ENCODE results near the gene PARP15. TPM values are rescaled to one million over a fixed set of nuclear protein-coding genes. Genes with fewer than 3 reads are reported as not detected.

Gene PARP15
- total and polyA plus RNA-seq, 2 of the 4 experiments (the other 2 are of a cell fraction) = 0.10 TPM; not detected in 1

DNA sequence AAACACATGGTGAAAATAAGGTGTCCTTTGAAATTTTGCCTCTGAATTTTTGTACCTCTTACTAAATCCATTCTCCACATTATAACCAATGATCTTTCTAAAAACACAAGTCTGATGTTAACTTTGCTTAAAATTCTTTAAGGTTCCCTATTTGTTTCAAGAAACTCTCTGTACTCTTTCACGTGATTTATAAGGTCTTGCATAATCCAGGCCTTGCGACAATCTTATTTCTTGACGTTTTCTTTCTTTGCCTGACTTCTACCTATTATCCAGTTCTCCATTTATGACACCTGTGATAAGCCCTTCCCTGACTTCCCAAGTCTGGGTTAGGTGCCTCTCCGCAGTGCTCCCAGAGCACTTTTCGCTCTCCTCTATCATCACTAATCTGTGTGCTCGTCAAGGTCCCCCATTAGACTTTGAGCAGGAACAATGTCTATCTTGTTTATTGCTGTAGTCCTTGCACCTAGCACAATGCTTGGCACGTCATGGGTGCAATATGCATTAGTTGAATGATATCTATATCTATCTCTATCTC lies 38.4 kb upstream of the PARP15 start:
- H3K79me1 ChIP-seq (ENCODE audit: low read depth in 1 of 2, low read length in 2 of 2) = no peaks in the 10 kb centered on the region
- no TSS peak for BruUV-seq (replicated peaks)
- no peak overlapping the region for H2BK5ac ChIP-seq (ENCODE audit: low read depth, low read length, poor library complexity, severe bottlenecking)
- DNase-seq (no peak), ATAC-seq (ENCODE audit: low read depth) (no peak)
- no peak overlapping the region for H3K4me3 ChIP-seq (ENCODE audit: insufficient read depth, low read depth, low read length)
- H2BK15ac ChIP-seq (ENCODE audit: low read depth, low read length) = no peak overlapping the region
- intact Hi-C loops (cut with micrococcal nuclease) (no loop called here), dilution Hi-C loops (cut with HindIII; ENCODE audit: low sequenced_read_pairs, unreplicated experiment) (no loop called here), in situ Hi-C loops (cut with MboI; ENCODE audit: low sequenced_read_pairs) (no loop called here)
- TF ChIP-seq, protein P1, sequence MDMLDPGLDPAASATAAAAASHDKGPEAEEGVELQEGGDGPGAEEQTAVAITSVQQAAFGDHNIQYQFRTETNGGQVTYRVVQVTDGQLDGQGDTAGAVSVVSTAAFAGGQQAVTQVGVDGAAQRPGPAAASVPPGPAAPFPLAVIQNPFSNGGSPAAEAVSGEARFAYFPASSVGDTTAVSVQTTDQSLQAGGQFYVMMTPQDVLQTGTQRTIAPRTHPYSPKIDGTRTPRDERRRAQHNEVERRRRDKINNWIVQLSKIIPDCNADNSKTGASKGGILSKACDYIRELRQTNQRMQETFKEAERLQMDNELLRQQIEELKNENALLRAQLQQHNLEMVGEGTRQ (IDR thresholded peaks at IDR 0.05; ENCODE audit: low read depth, low read length) = no peak
- TF ChIP-seq FOS (IDR thresholded peaks at IDR 0.05; ENCODE audit: low read depth, low read length) (no peak), RAD21 (IDR thresholded peaks at IDR 0.05; ENCODE audit: low read length) (no peak), RFX5 (IDR thresholded peaks at IDR 0.05; ENCODE audit: low read depth, low read length) (no peak), CHD1 (IDR thresholded peaks at IDR 0.05; ENCODE audit: low read depth, low read length) (no peak), NFE2L2 (IDR thresholded peaks at IDR 0.05; ENCODE audit: low read depth, low read length) (no peak), MAFK (IDR thresholded peaks at IDR 0.05; ENCODE audit: low read depth, low read length) (no peak), POLR2A (IDR thresholded peaks at IDR 0.05; ENCODE audit: low read depth, low read length) (no peak), MXI1 (IDR thresholded peaks at IDR 0.05; ENCODE audit: borderline replicate concordance, low read depth, low read length) (no peak), RCOR1 (IDR thresholded peaks at IDR 0.05; ENCODE audit: insufficient replicate concordance, low read length) (no peak), CEBPB (IDR thresholded peaks at IDR 0.05; ENCODE audit: low read depth, low read length) (no peak), MAZ (IDR thresholded peaks at IDR 0.05; ENCODE audit: borderline replicate concordance, low read depth, low read length) (no peak), BHLHE40 (IDR thresholded peaks at IDR 0.05; ENCODE audit: low read depth, low read length) (no peak), SMC3 (IDR thresholded peaks at IDR 0.05; ENCODE audit: low read depth, low read length) (no peak)
- TF ChIP-seq, protein P2, sequence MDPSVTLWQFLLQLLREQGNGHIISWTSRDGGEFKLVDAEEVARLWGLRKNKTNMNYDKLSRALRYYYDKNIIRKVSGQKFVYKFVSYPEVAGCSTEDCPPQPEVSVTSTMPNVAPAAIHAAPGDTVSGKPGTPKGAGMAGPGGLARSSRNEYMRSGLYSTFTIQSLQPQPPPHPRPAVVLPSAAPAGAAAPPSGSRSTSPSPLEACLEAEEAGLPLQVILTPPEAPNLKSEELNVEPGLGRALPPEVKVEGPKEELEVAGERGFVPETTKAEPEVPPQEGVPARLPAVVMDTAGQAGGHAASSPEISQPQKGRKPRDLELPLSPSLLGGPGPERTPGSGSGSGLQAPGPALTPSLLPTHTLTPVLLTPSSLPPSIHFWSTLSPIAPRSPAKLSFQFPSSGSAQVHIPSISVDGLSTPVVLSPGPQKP (IDR thresholded peaks at IDR 0.05; ENCODE audit: borderline replicate concordance, low read depth, low read length) = no peak
- TF ChIP-seq, protein P3, sequence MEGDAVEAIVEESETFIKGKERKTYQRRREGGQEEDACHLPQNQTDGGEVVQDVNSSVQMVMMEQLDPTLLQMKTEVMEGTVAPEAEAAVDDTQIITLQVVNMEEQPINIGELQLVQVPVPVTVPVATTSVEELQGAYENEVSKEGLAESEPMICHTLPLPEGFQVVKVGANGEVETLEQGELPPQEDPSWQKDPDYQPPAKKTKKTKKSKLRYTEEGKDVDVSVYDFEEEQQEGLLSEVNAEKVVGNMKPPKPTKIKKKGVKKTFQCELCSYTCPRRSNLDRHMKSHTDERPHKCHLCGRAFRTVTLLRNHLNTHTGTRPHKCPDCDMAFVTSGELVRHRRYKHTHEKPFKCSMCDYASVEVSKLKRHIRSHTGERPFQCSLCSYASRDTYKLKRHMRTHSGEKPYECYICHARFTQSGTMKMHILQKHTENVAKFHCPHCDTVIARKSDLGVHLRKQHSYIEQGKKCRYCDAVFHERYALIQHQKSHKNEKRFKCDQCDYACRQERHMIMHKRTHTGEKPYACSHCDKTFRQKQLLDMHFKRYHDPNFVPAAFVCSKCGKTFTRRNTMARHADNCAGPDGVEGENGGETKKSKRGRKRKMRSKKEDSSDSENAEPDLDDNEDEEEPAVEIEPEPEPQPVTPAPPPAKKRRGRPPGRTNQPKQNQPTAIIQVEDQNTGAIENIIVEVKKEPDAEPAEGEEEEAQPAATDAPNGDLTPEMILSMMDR (conservative IDR thresholded peaks at IDR 0.05; ENCODE audit: low read depth, low read length) = no peak
- peaks cover 4% of the 10 kb centered on the region for H3K36me3 ChIP-seq (ENCODE audit: control insufficient read depth, insufficient read depth, low read length)
- H3K56ac ChIP-seq (ENCODE audit: extremely low read depth, insufficient read depth, low read length) = no peak overlapping the region
- POLR2A ChIA-PET (ENCODE audit: unreplicated experiment) = no interaction called here
- H3K23ac ChIP-seq (ENCODE audit: low read depth, low read length) = no peak overlapping the region
- H3K9me3 ChIP-seq (ENCODE audit: control insufficient read depth, insufficient read depth, low read length) = no peaks in the 10 kb centered on the region
- no peak overlapping the region for H3K9ac ChIP-seq (ENCODE audit: low read depth, low read length)
- no peak overlapping the region for H4K5ac ChIP-seq (ENCODE audit: low read depth, low read length)
- no peak overlapping the region for H3K27ac ChIP-seq (ENCODE audit: insufficient read depth, low read length)
- H3K4me1 ChIP-seq (ENCODE audit: control insufficient read depth, insufficient read depth, low read length) = no peaks in the 10 kb centered on the region
- H2AK9ac ChIP-seq (replicated peaks; ENCODE audit: low read depth, low read length, poor library complexity) = no peak overlapping the region
- no peaks in the 10 kb centered on the region; the same call in 1 of the 2 replicates for H3K9me1 ChIP-seq (ENCODE audit: insufficient read depth, low read length)
- H3K14ac ChIP-seq (replicated peaks; ENCODE audit: low read depth, low read length) = no peak overlapping the region
- no peak overlapping the region for H2AK5ac ChIP-seq (ENCODE audit: low read depth, low read length)
- H3K18ac ChIP-seq (ENCODE audit: low read depth, low read length) = no peak overlapping the region
- H4K91ac ChIP-seq (ENCODE audit: insufficient read depth, low read depth, low read length) = no peak overlapping the region
- WGBS, 2 experiments (ENCODE audit: extremely low coverage in 2 of 2, insufficient read length in 1 of 2) = 100% methylated on average over 1 of the region's 7 CpGs; no CpG with 5 or more reads in 1 of the 2 experiments
- CTCF ChIA-PET = no interaction called here
- no peaks in the 10 kb centered on the region for H4K20me1 ChIP-seq (ENCODE audit: insufficient read depth, low read length)
- no peak overlapping the region for H2AFZ ChIP-seq (replicated peaks; ENCODE audit: low read length, poor library complexity)
- no peak overlapping the region for H2BK20ac ChIP-seq (ENCODE audit: low read depth, low read length)
- H3K4ac ChIP-seq (ENCODE audit: low read depth, low read length) = no peak overlapping the region
- H2BK120ac ChIP-seq (ENCODE audit: low read depth, low read length) = no peak overlapping the region
- no peak overlapping the region for H3K4me2 ChIP-seq (ENCODE audit: low read depth, low read length)
- H4K8ac ChIP-seq (ENCODE audit: low read depth in 2 of 2, low read length in 2 of 2) = no peak overlapping the region
- H3K27me3 ChIP-seq (ENCODE audit: control insufficient read depth, insufficient read depth, low read length) = no peaks in the 10 kb centered on the region
